NCI-H2029 treated with DMSO at 0.1 percent for 48 hours (cell line): ENCODE data around the gene TUBA1C.

ENCODE experiments used
- DNase-seq: peaks from one replicate; lab custom pipeline; 2025; lab: John Stamatoyannopoulos, UW

The TUBA1C gene

DNA sequence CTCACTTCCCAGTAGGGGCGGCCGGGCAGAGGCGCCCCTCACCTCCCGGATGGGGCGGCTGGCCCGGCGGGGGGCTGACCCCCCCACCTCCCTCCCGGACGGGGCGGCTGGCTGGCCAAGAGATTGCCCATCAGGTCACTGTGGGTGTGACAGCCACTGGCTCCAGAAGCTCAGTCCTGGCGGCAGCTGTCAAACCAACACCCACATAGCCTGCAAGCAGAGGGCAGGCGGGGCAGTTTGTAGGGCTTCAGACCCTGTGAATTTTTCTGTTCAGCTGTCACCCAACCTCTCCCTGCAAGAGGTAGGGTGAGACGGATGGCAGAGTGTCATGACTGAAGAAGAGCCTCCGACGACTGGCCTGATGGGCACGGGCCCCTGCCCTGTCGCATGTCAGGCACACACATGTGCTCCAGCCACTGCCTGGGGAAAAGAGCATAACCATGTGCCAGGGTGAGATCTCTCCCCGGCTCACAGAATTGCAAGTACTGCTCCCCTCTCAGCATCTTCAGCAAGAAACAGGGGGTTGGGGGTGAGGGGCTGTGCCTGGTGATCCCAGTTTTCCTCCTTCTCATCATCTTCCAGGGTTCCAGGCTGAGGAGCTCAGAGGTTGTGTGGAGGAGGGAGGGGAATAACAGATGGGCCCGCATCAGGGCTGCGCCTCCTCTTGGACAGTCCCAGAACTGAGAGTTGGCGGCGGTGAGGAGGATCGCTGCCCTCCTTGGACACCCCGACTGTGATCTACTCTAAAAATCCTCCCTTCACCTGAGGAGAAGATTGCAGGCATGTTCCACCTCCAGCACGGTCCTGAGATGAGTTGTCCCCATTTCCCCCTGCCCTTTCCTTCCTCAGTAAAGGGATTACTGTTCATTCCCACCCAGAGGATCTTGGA, 18.9 kb downstream of the TUBA1C start:
- DNase-seq, result no peak

GRCh38 chr12:49284672-49285071, 19.8 kb downstream of the TUBA1C start:
- no peak for DNase-seq

DNA sequence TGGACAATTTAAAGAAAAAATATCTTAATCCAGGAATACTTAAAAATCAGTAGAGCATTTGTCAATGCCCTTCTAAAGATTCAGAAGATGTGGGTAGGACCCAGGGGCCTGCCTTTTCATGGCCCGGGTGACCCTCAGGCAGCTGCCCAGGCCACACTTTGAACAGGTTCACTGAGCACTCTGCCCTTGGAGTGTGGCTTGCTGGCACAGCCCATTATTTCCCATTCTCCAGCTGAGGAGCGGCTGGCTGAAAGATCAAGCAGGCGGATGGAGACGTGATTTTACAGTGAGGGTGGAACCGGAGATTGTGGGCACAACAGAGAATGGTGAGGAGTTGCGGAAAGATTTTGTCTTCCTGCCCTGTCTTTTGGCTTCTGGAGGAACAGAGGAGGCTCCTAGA, 23.0 kb downstream of the TUBA1C start:
- DNase-seq, result no peak

GRCh38 chr12:49288412-49288853, 23.6 kb downstream of the TUBA1C start:
- no peak for DNase-seq

GRCh38 chr12:49288922-49289555, 24.2 kb downstream of the TUBA1C start:
- no peak for DNase-seq

DNA sequence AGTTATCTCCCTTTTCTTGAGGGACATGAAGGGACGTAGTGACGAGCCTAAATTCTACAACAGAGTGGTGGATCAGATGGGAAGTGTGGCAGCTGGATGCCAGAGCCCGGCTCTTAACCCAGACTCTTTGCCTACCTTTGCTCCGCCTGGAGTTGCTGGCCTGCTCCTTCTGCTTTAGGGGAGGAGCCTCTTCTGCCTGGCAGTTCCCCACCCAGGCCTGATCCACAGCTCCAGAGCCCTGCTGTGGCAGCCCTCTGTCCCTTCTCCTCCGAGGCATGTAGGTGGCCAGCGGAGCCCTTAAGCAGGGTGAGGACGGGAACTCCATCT, 27.8 kb downstream of the TUBA1C start:
- no peak for DNase-seq

DNA sequence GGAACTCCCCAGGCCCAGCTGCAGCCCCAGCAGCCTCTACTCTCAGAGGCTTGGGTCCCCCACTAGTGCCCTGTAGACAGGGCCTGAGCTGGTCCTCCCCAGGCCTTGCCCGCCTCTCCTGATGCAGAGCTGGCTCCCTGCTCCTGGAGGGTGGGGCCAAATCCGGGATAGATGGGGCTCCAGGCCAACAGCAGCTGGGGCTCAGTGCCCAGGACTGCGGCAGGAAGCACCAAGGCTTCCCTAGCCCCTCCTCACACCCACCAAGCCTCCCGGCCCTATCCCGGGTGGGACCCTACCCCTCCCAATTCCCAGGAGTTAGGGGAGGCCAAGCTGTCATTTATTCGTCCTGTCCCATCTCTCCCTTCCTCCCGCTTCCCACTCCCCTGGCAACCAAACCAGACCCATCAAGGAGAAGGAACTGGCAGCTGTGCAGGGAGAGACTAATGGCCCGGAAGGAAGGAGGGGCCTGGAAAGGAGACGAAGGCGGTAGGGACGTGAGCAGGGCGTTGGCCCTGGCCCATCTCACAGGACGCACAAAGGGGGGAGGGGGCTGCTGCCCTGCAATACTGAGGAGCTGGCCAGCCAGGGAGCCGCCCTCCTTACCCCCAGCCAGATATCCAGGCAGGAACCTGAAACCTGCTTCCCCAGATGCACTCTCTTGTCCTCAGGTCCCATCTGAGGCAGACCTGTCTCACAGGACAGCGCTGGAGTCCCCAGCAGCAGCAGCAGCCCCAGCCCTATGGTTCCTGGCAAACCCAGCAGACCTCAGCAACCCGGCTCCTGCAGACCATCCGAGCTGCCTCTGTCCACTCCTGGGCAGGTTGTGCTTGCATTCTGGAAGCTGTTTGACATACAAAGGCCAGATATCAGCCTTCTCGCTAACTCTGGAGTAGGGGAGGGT, 28.4 kb downstream of the TUBA1C start:
- no peak for DNase-seq

GRCh38 chr12:49294086-49294803, 29.4 kb downstream of the TUBA1C start:
- no peak for DNase-seq

DNA sequence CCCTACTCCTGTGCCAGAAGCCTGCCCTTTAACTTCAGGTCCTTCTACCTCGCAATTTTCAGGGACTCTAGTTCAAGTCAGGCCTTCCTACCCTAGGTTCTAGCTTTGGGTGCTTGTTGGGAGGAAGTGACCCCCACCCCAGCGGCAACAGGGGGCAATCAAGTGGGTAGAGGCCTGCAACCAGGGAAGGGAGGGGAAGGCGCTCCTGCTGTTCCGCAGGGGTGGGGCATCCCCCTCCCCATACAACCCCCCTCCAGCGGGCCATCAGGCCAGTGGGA, 29.9 kb downstream of the TUBA1C start:
- DNase-seq, result no peak

DNA sequence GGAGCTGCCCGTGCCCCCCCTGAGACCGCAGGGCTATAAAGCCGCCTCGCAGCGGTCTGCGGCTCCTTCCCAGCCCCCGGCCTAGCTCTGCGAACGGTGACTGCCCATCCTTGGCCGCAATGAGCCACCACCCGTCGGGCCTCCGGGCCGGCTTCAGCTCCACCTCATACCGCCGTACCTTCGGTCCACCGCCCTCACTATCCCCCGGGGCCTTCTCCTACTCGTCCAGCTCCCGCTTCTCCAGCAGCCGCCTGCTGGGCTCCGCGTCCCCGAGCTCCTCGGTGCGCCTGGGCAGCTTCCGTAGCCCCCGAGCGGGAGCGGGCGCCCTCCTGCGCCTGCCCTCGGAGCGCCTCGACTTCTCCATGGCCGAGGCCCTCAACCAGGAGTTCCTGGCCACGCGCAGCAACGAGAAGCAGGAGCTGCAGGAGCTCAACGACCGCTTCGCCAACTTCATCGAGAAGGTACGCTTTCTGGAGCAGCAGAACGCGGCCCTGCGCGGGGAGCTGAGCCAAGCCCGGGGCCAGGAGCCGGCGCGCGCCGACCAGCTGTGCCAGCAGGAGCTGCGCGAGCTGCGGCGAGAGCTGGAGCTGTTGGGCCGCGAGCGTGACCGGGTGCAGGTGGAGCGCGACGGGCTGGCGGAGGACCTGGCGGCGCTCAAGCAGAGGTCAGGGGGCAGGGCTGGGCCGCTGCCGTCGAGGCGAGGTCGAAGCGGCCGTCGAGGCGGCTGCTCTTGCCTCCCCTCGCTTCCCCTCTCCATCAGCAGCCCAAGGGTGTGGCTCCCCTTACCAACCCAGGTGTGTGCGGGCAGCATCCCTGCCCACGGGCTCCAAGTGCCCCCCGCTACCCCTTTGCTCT, 30.4 kb downstream of the TUBA1C start, which contains the start of gene PRPH:
PRPH (plus strand) TSS at position 66 of the 855 bp plus-strand sequence; CDS start at position 120, 54 bp downstream.
- no peak for DNase-seq

- peak; percentile 39 for DNase-seq
Measured at GRCh38 chr12:49296034-49296835, 31.4 kb downstream of the TUBA1C start.

- no peak for DNase-seq
Measured at GRCh38 chr12:49296836-49297694, 32.2 kb downstream of the TUBA1C start.

- no peak for DNase-seq
Measured at GRCh38 chr12:49297695-49298060, 32.8 kb downstream of the TUBA1C start.

DNA sequence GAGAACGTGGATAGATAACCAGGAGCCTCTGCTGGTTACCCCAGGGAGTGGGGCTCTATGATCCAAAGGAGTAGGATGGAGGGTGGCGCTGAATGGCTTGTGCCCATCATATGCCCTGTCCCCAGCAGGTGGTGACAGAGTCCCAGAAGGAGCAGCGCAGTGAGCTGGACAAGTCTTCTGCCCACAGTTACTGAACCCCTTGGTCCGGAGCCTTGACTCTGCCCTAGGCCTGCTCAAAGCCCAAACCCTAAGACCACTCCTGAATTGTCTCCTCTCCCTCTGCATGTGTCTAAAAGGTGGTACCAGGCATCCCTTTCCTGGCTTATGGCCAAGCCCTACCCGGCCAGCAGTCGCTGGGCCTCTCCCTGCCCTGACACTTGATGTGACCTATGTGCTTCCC, 33.3 kb downstream of the TUBA1C start:
- DNase-seq, result no peak

- no peak for DNase-seq
Measured at GRCh38 chr12:49301760-49302159, 36.9 kb downstream of the TUBA1C start.

DNA sequence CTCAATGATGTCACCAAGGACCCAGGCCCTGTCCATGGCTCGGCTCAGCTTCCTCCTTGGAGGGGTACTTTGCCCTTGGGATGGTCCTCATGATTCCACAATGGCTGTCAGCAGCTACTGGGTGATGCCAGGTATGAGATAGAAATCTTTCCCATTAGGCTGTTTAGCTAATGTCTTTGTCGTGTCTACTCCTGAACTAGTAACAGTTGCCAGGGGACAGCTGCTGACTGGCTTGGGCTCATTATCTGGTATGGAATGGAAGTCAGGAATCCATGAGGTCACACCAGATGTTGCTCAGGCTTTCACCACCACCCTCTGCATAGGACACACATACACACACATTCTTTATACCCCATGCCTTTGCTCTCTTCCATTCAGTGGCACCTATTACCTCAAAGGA, 39.3 kb downstream of the TUBA1C start:
- no peak for DNase-seq

GRCh38 chr12:49305762-49306510, 41.1 kb downstream of the TUBA1C start:
- DNase-seq, result no peak

DNA sequence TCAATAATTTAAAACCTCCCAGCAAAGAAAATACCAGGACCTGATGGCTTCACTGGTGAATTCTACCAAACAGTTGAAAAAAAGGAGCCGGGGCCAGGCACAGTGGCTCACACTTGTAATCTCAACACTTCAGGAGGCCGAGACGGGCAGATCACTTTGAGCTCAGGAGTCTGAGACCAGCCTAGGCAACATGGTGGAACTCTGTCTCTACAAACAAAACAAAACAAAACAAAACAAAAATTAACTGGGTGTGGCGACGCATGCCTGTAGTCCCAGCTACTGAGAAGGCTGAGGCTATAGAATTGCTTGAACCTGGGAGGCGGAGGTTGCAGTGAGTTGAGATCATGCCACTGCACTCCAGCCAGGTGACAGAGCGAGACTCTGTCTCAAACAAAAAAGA, 44.5 kb downstream of the TUBA1C start:
- DNase-seq, result no peak
